HCEC 1CT (cell line): ENCODE measurements around the gene PAX8.
A peak's percentile ranks its signal among the peaks of the same experiment; 100 is the strongest.

Experiments
- DNase-seq: peaks from one replicate; pipeline ENCODE4 v3.0.0-alpha.2; 2017

PAX8 gene

GRCh38 chr2:113201496-113202304 is 77.0 kb downstream of the PAX8 start:
- DNase-seq = no peak

GRCh38 chr2:113200736-113201490 is 77.8 kb downstream of the PAX8 start:
- no peak for DNase-seq

GRCh38 chr2:113200236-113200635 is 78.5 kb downstream of the PAX8 start:
- peak; percentile 15 for DNase-seq

GRCh38 chr2:113198790-113199612 is 79.7 kb downstream of the PAX8 start:
- DNase-seq = peak; percentile 55

GRCh38 chr2:113198048-113198789 is 80.5 kb downstream of the PAX8 start:
- no peak for DNase-seq

- no peak for DNase-seq
These were observed 81.2 kb downstream of the PAX8 start for GRCh38 chr2:113197347-113198047.

GRCh38 chr2:113196839-113197238 is 81.9 kb downstream of the PAX8 start:
- DNase-seq = no peak

GRCh38 chr2:113195923-113196501 is 82.7 kb downstream of the PAX8 start:
- no peak for DNase-seq

GRCh38 chr2:113192459-113193100 is 86.1 kb downstream of the PAX8 start:
- no peak for DNase-seq

- no peak for DNase-seq
These were observed 87.8 kb downstream of the PAX8 start for GRCh38 chr2:113190871-113191270.

- no peak for DNase-seq
These were observed 91.0 kb downstream of the PAX8 start for GRCh38 chr2:113187771-113188170.

- DNase-seq = no peak
These were observed 92.3 kb downstream of the PAX8 start for GRCh38 chr2:113186433-113186796.

- DNase-seq = no peak
These were observed 92.9 kb downstream of the PAX8 start for GRCh38 chr2:113185664-113186432.

- no peak for DNase-seq
These were observed 94.0 kb downstream of the PAX8 start for GRCh38 chr2:113184531-113185230.

- no peak for DNase-seq
These were observed 95.0 kb downstream of the PAX8 start for GRCh38 chr2:113183703-113184102.

GRCh38 chr2:113183264-113183663 is 95.5 kb downstream of the PAX8 start:
- DNase-seq = no peak

- no peak for DNase-seq
These were observed 96.1 kb downstream of the PAX8 start for GRCh38 chr2:113182471-113183260.

GRCh38 chr2:113181258-113182051 is 97.3 kb downstream of the PAX8 start:
- no peak for DNase-seq
